Fibroblast of pulmonary artery (primary cell): ENCODE results near the gene PPP6R3.
A peak's percentile ranks its signal among the peaks of the same experiment; 100 is the strongest.

Experiments used
- DNase-seq: peaks from one replicate; pipeline ENCODE4 v3.0.0-alpha.2; 2010; ENCODE audit warnings: low read depth
- H3K4me3 ChIP-seq: replicated peaks from 2 replicates; pipeline ENCODE4 v1.5.1; 2011; ENCODE audit warnings: low read depth, mild to moderate bottlenecking, control low read depth, low read length, moderate library complexity
- TF ChIP-seq, protein P1 (sequence below): IDR thresholded peaks from 2 replicates; pipeline ENCODE4 v1.5.1; 2011; ENCODE audit warnings: mild to moderate bottlenecking, control low read depth, low read length, inconsistent platforms; ENCODE audit errors: missing control alignments

PPP6R3 gene

DNA sequence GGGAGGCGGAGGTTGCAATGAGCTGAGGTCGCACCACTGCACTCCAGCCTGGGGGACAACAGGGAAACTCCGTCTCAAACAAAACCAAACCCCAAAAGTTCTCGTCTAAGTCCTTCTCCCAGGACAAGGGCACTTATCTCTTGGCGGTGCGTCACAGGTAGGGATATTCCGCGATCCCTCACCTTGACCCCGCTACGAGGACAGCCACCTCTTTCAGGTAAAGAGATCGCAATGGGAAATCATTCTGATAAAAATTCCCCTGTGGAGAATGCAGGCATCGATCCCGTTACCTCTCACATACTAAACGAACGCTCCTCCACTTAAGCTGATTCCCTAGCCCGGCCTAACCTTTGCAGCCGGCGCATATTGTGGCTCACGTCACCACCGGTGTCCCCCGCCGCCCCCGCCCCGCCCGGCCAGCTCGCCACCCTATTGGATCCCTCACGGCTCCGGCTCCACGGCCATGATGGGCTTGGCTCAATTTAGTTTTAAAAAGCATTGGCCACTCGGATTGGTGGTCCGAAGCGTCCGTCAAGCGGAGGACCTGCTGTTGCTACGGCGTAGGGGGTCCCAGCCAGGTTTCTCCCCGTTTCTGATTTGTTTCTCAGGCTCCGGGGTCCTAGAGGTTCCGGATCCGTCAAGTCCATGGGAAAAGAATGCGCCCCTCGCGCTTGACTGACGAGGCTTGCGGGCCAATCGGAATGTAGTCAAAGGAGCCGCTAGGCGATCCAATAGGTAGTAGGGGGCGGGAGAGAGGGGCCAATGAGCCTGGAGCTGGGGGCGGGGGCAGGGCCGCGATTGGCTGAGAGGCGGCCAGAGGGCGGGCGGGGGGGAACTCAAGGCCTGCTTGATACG is 439 bp upstream of the PPP6R3 start:
- peak; percentile 100 for DNase-seq
- H3K4me3 ChIP-seq: peak overlapping the region; percentile 85
- TF ChIP-seq, protein P1, sequence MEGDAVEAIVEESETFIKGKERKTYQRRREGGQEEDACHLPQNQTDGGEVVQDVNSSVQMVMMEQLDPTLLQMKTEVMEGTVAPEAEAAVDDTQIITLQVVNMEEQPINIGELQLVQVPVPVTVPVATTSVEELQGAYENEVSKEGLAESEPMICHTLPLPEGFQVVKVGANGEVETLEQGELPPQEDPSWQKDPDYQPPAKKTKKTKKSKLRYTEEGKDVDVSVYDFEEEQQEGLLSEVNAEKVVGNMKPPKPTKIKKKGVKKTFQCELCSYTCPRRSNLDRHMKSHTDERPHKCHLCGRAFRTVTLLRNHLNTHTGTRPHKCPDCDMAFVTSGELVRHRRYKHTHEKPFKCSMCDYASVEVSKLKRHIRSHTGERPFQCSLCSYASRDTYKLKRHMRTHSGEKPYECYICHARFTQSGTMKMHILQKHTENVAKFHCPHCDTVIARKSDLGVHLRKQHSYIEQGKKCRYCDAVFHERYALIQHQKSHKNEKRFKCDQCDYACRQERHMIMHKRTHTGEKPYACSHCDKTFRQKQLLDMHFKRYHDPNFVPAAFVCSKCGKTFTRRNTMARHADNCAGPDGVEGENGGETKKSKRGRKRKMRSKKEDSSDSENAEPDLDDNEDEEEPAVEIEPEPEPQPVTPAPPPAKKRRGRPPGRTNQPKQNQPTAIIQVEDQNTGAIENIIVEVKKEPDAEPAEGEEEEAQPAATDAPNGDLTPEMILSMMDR: no peak

DNA sequence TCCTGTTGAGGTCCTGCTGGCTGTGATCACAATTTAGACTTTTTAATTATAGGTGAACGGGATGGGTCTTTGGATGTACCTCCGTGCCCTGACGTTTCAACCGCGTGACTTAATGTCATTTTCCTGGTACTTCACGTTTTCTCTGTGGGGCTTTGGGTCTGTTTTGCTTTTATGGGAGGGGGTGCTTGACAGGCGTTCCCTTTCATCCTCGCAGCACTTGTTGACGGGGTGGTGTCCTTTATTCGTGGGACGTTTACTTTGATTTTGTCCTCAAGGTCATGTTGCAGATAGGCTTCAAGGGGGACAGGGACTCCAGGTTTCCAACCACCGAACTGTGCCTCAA is 994 bp downstream of the PPP6R3 start:
- TF ChIP-seq, protein P1: no peak
- H3K4me3 ChIP-seq: peak overlapping the region; percentile 85
- no peak for DNase-seq

DNA sequence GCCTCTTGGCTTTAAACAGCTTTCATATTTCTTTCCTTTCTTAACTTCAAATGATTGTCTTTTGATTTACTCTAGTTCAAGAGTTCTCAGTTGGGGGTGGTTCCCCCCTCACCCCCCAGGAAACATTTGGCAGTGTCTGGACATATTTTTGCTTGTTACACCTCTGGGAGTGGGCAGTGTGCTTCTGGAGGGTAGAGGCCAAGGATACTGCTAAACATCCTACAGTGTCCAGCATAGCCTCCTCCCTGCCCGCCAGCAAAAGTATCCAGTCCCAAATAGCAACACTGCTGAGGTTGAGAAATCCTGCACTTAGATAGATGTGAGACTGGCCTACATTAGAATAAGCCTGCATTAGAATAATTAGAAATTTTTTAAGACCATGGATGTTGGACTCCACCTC is 3.2 kb downstream of the PPP6R3 start:
- TF ChIP-seq, protein P1: no peak
- no peak for DNase-seq

DNA sequence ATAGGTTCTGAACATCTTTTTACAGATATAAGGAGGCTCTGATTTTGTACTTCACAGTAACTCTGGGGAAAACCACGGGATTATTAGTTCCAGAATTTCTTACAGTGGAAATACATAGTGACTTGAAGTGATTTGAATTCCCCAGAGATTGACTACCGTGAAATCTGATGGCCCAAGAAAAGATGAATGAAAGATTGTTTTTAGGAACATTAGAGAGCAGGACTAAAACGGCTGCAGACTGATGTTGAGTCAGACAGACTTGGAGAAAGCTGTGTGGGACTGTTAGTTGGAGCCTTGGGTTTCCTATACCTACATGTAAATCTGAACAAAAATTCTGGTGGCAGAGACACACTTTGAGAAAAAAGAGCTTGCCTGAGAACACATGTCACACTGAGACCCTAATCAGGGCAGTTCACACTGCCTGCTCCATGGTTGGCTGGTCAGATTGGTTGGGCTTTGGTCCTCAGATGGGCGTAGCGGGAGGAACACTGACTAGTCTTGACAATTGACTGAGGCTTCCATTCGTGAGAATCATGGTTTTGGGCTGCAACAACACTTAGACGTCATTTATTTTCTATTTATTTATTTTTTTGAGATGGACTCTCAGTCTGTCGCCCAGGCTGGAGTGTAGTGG is 6.8 kb downstream of the PPP6R3 start:
- TF ChIP-seq, protein P1: no peak
- H3K4me3 ChIP-seq: no peak overlapping the region
- no peak for DNase-seq

More for the DNA sequence above, 3.2 kb downstream of the PPP6R3 start:
- no peak overlapping the region for H3K4me3 ChIP-seq

DNA sequence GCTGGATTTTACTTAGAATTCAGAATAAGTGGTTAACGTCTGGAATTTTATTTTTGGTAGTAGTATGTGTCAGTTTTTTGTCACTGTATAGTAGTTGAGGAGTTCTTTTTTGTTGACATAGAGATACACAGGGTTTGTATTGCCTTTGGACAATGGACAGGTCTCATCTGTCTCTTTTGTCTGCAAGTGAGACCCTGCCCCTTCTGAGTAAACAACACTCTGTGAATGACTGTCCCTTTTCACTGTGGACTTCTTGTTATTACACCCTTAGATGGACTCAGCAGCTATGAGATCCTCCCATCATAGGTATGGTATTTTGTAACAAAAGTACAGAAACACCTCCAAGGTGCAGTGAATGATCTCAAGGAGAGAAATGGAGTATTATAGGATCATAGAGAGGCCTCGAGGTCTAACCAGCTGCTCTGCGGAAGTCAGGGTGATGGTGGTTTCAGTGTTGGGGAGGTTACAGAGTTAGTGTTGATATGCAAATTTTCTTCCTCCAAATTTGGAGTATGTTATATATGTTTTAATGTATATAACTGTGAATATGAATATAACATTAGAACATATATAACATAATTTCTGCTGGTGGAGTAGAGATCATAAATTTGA is 7.8 kb downstream of the PPP6R3 start:
- TF ChIP-seq, protein P1: no peak
- no peak overlapping the region for H3K4me3 ChIP-seq
- no peak for DNase-seq

DNA sequence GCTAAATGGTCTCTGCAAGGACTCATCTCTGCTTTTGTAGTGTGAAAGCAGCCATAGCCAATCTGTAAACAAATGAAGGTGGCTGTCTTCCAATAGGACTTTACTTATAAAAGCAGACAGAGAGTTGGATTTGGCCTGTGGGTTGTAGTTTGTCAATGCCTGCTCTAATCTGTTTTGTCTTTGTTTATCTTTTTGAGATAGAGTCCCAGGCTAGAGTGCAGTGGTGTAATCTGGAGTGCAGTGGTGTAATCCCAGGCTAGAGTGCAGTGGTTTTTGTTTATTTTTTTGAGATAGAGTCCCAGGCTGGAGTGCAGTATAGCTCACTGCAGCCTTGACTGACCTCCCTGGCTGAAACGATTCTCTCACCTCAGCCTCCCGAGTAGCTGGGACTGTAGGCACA is 8.6 kb downstream of the PPP6R3 start:
- TF ChIP-seq, protein P1: no peak
- peak; percentile 38 for DNase-seq
- H3K4me3 ChIP-seq: no peak overlapping the region
